ENCODE data around the gene CNPY1.

Gene CNPY1

DNA sequence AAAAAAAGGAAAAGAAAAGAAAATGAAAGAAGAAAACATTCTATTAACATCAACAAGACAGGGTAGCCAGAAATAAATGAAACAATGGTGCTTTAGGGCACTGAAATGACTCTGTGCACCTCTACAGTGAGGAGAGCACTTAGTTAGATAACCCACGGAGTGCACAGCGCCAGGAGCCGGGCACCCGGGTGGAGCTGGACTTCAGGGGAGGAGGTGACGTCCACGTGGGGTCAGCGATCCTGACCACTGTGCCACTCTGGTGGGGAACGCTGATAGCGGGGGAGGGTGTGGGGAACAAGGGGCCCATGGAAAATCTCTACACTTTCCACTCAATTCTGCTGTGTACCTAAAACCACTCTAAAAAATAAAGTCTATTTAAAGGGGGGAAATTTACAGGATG lies 15.7 kb upstream of the CNPY1 start:
- no peaks in the 10 kb centered on the region for H3K9me2 ChIP-seq (ENCODE audit: low read depth, low read length)
- H3K27ac ChIP-seq (ENCODE audit: low read depth, low read length, poor library complexity, severe bottlenecking), result no peak overlapping the region
- no peak overlapping the region for H2AFZ ChIP-seq (ENCODE audit: low read length)
- no peaks in the 10 kb centered on the region for H3K79me2 ChIP-seq (ENCODE audit: insufficient read depth, low read length)
- no peak overlapping the region for H3K4me2 ChIP-seq (ENCODE audit: low read length)
- no peak overlapping the region for H3K4me3 ChIP-seq (ENCODE audit: low read depth, low read length, poor library complexity, severe bottlenecking)
- no peaks in the 10 kb centered on the region for H4K20me1 ChIP-seq (ENCODE audit: insufficient read depth, low read length)
- no peaks in the 10 kb centered on the region for H3F3A ChIP-seq (ENCODE audit: insufficient read depth, low read length)
- no peaks in the 10 kb centered on the region for H3K9me3 ChIP-seq (ENCODE audit: low read length)
- H3K4me1 ChIP-seq (ENCODE audit: insufficient read depth, low read length, severe bottlenecking), result no peaks in the 10 kb centered on the region
- no peaks in the 10 kb centered on the region for H3K36me3 ChIP-seq (ENCODE audit: insufficient read depth, low read length)
- no peak overlapping the region for H3K9ac ChIP-seq (ENCODE audit: low read length)
- TF ChIP-seq EZH2 (IDR thresholded peaks at IDR 0.05; ENCODE audit: borderline replicate concordance, low read length), result no peak
- TF ChIP-seq CTCF (IDR thresholded peaks at IDR 0.05; ENCODE audit: low read length), result no peak
- peaks cover 35% of the 10 kb centered on the region; the same call in 1 of the 2 replicates for H3K27me3 ChIP-seq (ENCODE audit: insufficient read depth, low read length)

- no peak overlapping the region for H3K27ac ChIP-seq (ENCODE audit: low read depth, low read length, poor library complexity, severe bottlenecking)
- peaks cover 34% of the 10 kb centered on the region; the same call in 1 of the 2 replicates for H3K27me3 ChIP-seq (ENCODE audit: insufficient read depth, low read length)
- H3K9me3 ChIP-seq (ENCODE audit: low read length), result no peaks in the 10 kb centered on the region
- H3K4me3 ChIP-seq (ENCODE audit: low read depth, low read length, poor library complexity, severe bottlenecking), result no peak overlapping the region
- H3K9me2 ChIP-seq (ENCODE audit: low read depth, low read length), result no peaks in the 10 kb centered on the region
- H3K79me2 ChIP-seq (ENCODE audit: insufficient read depth, low read length), result no peaks in the 10 kb centered on the region
- H3K4me1 ChIP-seq (ENCODE audit: insufficient read depth, low read length, severe bottlenecking), result no peaks in the 10 kb centered on the region
- no peaks in the 10 kb centered on the region for H3F3A ChIP-seq (ENCODE audit: insufficient read depth, low read length)
- no peaks in the 10 kb centered on the region for H4K20me1 ChIP-seq (ENCODE audit: insufficient read depth, low read length)
- no peaks in the 10 kb centered on the region for H3K36me3 ChIP-seq (ENCODE audit: insufficient read depth, low read length)
- no peak overlapping the region for H3K4me2 ChIP-seq (ENCODE audit: low read length)
- H2AFZ ChIP-seq (ENCODE audit: low read length), result no peak overlapping the region
- no peak for TF ChIP-seq EZH2 (IDR thresholded peaks at IDR 0.05; ENCODE audit: borderline replicate concordance, low read length)
- TF ChIP-seq CTCF (IDR thresholded peaks at IDR 0.05; ENCODE audit: low read length), result no peak
- no peak overlapping the region for H3K9ac ChIP-seq (ENCODE audit: low read length)
Measured at GRCh38 chr7:155560982-155561686, 14.8 kb upstream of the CNPY1 start.

DNA sequence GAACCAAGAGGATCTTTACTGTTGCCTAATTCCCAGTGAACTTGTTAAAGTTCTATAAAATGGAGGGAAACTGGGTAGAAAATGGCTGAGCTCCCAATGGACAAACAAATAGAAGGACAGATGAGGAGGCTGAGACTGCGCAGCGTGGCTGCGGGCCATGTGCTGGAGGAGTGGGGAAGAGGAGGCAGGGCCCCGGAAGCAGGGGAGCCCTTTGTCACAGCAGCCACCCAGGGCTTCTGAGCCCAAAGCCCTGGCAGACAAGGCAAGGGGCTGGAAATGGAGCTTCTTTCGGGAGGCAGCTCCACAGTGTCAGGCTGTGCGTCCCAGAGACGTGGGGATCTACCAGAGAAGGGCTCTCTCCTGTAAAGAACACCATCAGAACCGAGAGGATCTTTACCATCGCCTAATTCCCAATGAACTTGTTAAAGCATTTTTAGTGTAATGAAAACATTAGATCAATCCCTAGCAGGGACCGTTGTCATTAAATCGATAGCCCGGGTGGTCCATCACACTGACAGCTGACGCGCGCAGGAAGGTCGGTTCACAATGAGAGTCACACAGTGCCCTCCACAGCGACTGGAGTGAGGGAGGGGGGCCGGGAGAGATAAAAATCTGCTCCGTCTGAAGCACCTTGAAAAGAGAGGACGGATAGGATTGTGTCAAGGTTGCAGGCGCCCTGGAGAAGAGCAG lies 14.0 kb upstream of the CNPY1 start:
- no peaks in the 10 kb centered on the region for H3F3A ChIP-seq (ENCODE audit: insufficient read depth, low read length)
- H2AFZ ChIP-seq (ENCODE audit: low read length), result no peak overlapping the region
- no peaks in the 10 kb centered on the region for H4K20me1 ChIP-seq (ENCODE audit: insufficient read depth, low read length)
- no peak overlapping the region for H3K27ac ChIP-seq (ENCODE audit: low read depth, low read length, poor library complexity, severe bottlenecking)
- no peak overlapping the region for H3K4me2 ChIP-seq (ENCODE audit: low read length)
- no peaks in the 10 kb centered on the region for H3K9me2 ChIP-seq (ENCODE audit: low read depth, low read length)
- H3K27me3 ChIP-seq (ENCODE audit: insufficient read depth, low read length), result peaks cover 31% of the 10 kb centered on the region; the same call in 1 of the 2 replicates
- TF ChIP-seq CTCF (IDR thresholded peaks at IDR 0.05; ENCODE audit: low read length) (no peak), EZH2 (IDR thresholded peaks at IDR 0.05; ENCODE audit: borderline replicate concordance, low read length) (no peak)
- H3K4me3 ChIP-seq (ENCODE audit: low read depth, low read length, poor library complexity, severe bottlenecking), result no peak overlapping the region
- H3K9ac ChIP-seq (ENCODE audit: low read length), result no peak overlapping the region
- no peaks in the 10 kb centered on the region for H3K79me2 ChIP-seq (ENCODE audit: insufficient read depth, low read length)
- H3K9me3 ChIP-seq (ENCODE audit: low read length), result no peaks in the 10 kb centered on the region
- H3K36me3 ChIP-seq (ENCODE audit: insufficient read depth, low read length), result no peaks in the 10 kb centered on the region
- H3K4me1 ChIP-seq (ENCODE audit: insufficient read depth, low read length, severe bottlenecking), result no peaks in the 10 kb centered on the region

Measured in OCI-LY1 (cell line).